ENCODE data around the gene EMC8. TPM values are rescaled to one million over a fixed set of nuclear protein-coding genes. Genes with fewer than 3 reads are reported as not detected.

EMC8 gene
- total and polyA plus RNA-seq, 10 of the 15 experiments (the other 5 are each of a cell fraction or from before 2014, with no cell fraction given), result 7.8 to 62.0 (median 33.5) TPM

DNA sequence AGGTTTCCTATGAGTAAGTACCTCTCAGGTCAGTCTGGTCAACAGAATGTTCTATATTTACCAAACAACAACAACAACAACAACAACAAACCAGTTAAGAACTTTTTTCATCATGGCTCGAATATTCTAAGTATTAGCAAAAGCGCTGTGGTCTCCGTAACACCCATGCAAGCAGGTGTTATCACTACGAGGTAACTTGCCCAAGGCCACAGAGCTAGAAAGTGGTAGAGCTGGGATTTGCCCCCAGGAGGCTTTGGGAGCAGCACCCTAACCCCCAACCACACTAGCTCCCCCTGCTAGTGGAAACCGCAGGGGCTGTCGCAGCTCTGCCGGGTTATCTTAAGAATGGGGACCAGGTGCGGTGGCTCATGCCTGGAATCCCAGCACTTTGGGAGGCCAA, 24.5 kb downstream of the EMC8 start:
- Histone ChIP-seq H3K79me2 (ENCODE audit: control insufficient read depth, insufficient read depth, low read length) (no peaks in the 10 kb centered on the region), H4K20me1 (ENCODE audit: control insufficient read depth, insufficient read depth) (no peaks in the 10 kb centered on the region), H3K27ac (ENCODE audit: control insufficient read depth, insufficient read depth) (no peak overlapping the region), H2AFZ (ENCODE audit: control insufficient read depth, low read depth, low read length) (no peak overlapping the region), H3K36me3 (ENCODE audit: control insufficient read depth in 2 of 2, insufficient read depth in 2 of 2, low read length in 1 of 2) (peaks cover 3 to 7% of the 10 kb centered on the region in 2 experiments; a peak in 2 of 4 replicates), H3K4me3 (no peak overlapping the region), H3K9ac (ENCODE audit: control insufficient read depth, insufficient read depth, low read length) (no peak overlapping the region), H3K4me2 (ENCODE audit: control insufficient read depth, insufficient read depth) (no peak overlapping the region), H3K27me3 (replicated peaks in 1 of 2; ENCODE audit: control insufficient read depth in 2 of 2, insufficient read depth in 2 of 2, low read length in 1 of 2) (no peaks in the 10 kb centered on the region), H3K9me3 (replicated peaks; ENCODE audit: control insufficient read depth, insufficient read depth, low read length) (no peaks in the 10 kb centered on the region), H3K4me1 (ENCODE audit: control insufficient read depth, insufficient read depth, low read length) (no peaks in the 10 kb centered on the region)
- BruUV-seq (replicated peaks), result no TSS peak
- intact Hi-C loops (cut with micrococcal nuclease; ENCODE audit: unreplicated experiment), result no loop called here
- ChIA-PET CTCF (no interaction called here), RAD21 (ENCODE audit: unreplicated experiment) (no interaction called here), POLR2A (no interaction called here), SMC1A (ENCODE audit: uncharacterized antibody, unreplicated experiment) (no interaction called here)
- in situ Hi-C loops (cut with MboI), result no loop called here
- FAIRE-seq (no peak), ATAC-seq (no peak), DNase-seq (ENCODE audit: low read depth, low spot score) (no peak)
- 98% methylated on average over 8 of the region's 8 CpGs for WGBS (ENCODE audit: insufficient coverage, insufficient replicate concordance, low lambda C conversion rate, missing lambda C conversion rate)
- TF ChIP-seq IRF5 (IDR thresholded peaks at IDR 0.05; ENCODE audit: borderline replicate concordance) (no peak), BCL3 (IDR thresholded peaks at IDR 0.05; ENCODE audit: borderline replicate concordance, insufficient read depth, low read depth, low read length, poor library complexity, severe bottlenecking) (no peak), RFX5 (IDR thresholded peaks at IDR 0.05; ENCODE audit: low read depth, low read length) (no peak), SMAD1 (IDR thresholded peaks at IDR 0.05; ENCODE audit: low read depth, partially characterized antibody) (no peak), RAD51 (IDR thresholded peaks at IDR 0.05) (no peak), SUZ12 (IDR thresholded peaks at IDR 0.05; ENCODE audit: unreplicated experiment) (no peak)
- TF ChIP-seq, protein P1, sequence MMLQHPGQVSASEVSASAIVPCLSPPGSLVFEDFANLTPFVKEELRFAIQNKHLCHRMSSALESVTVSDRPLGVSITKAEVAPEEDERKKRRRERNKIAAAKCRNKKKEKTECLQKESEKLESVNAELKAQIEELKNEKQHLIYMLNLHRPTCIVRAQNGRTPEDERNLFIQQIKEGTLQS (IDR thresholded peaks at IDR 0.05; ENCODE audit: borderline replicate concordance, extremely low read depth, low read depth, low read length), result no peak

Data from GM12878 (cell line).